K562 (cell line): ENCODE results near the gene XPNPEP1. TPM values are rescaled to one million over a fixed set of nuclear protein-coding genes. Genes with fewer than 3 reads are reported as not detected.

Experiments used
- ATAC-seq: fragments of 200-7000 bp; cut with Tn5 transposase; 3 replicates; pipeline ENCODE4 v1.9.1; 2020; ENCODE audit warnings: moderate library complexity
- Bru-seq: library from RNA; stranded (reverse); fragments of 400-500 nt; gene quantifications from one replicate; lab custom pipeline; 2021; lab: Mats Ljungman, UMichigan
- BruChase-seq, 2 experiments: library from RNA; stranded (reverse); fragments of 400-500 nt; gene quantifications; one replicate each; lab custom pipeline; 2021; lab: Mats Ljungman, UMichigan
- BruUV-seq: library from RNA; stranded (reverse); fragments of 400-500 nt; replicated peaks from 2 replicates; lab custom pipeline; 2021; lab: Mats Ljungman, UMichigan
- CTCF ChIA-PET: fragments of 300-600 bp; formaldehyde crosslinking; extraction: SDS; loops from one replicate; lab custom pipeline; 2021; ENCODE audit warnings: low intra/inter-chr PET ratio; lab: Yijun Ruan, JAX
- POLR2A ChIA-PET: fragments of 300-600, 350-650 bp; sonication (Branson Sonifier 250); formaldehyde crosslinking; extraction: SDS; loops from one replicate; lab custom pipeline; 2021; ENCODE audit warnings: antibody characterized with exemption, inconsistent platforms; lab: Yijun Ruan, JAX
- DNase-seq, 4 experiments: peaks; one replicate each; pipeline versions ENCODE4 v3.0.0 to v3.0.0-alpha.2; 2011 to 2018; ENCODE audit warnings: low spot score in 3 of 4, mixed read lengths in 3 of 4; ENCODE audit errors: extremely low read depth in 1 of 4
- FAIRE-seq: peaks from 2 replicates; lab custom pipeline; 2011; peaks lifted over from hg19 to GRCh38; lab: Jason Lieb, UNC
- H2AFZ ChIP-seq: 2 replicates; pipeline ENCODE4 v1.6.0; 2011; ENCODE audit warnings: low read depth, low read length, control low read depth, inconsistent platforms
- H3K27ac ChIP-seq: fragments of 200-600 bp; 3 replicates; pipeline ENCODE4 v1.8.0; 2011; ENCODE audit warnings: low read depth, mild to moderate bottlenecking, control low read depth, inconsistent platforms, low read length, moderate library complexity, mixed read lengths; ENCODE audit errors: extremely low read depth
- H3K27me3 ChIP-seq, 2 experiments: fragments of 300-600 bp in 1 of 2; 2 replicates in 1 of 2; 3 replicates in 1 of 2; pipeline versions ENCODE4 v1.6.0 to v1.8.0; 2011; ENCODE audit warnings: inconsistent platforms in 2 of 2, low read length in 2 of 2, mild to moderate bottlenecking in 1 of 2, mixed read lengths in 1 of 2, moderate library complexity in 1 of 2; ENCODE audit not compliant: control insufficient read depth in 2 of 2, insufficient read depth in 2 of 2
- H3K36me3 ChIP-seq: fragments of 300-600 bp; 3 replicates; pipeline ENCODE4 v1.8.0; 2011; ENCODE audit warnings: mild to moderate bottlenecking, low read length, inconsistent platforms; ENCODE audit not compliant: control insufficient read depth, insufficient read depth
- H3K4me1 ChIP-seq, 2 experiments: fragments of 200-600 bp in 1 of 2; replicated peaks in 1 of 2; 2 replicates in 1 of 2; 3 replicates in 1 of 2; pipeline versions ENCODE4 v1.5.1 to v1.8.0; 2011; ENCODE audit warnings: inconsistent platforms in 2 of 2, low read length in 2 of 2, mild to moderate bottlenecking in 1 of 2, mixed read lengths in 1 of 2, moderate library complexity in 1 of 2; ENCODE audit not compliant: control insufficient read depth in 2 of 2, insufficient read depth in 2 of 2
- H3K4me2 ChIP-seq: 2 replicates; pipeline ENCODE4 v1.6.1; 2011; ENCODE audit warnings: low read length, control low read depth, inconsistent platforms, mixed read lengths; ENCODE audit not compliant: insufficient read depth
- H3K4me3 ChIP-seq: fragments of 200-600 bp; sonication (generic), shearing (Covaris generic); 2 replicates; pipeline ENCODE4 v1.5.1; 2016; ENCODE audit warnings: control low read depth, inconsistent platforms
- H3K79me2 ChIP-seq: fragments of 200-600 bp; 3 replicates; pipeline ENCODE4 v1.8.0; 2011; ENCODE audit warnings: low read length, inconsistent platforms; ENCODE audit not compliant: control insufficient read depth, insufficient read depth
- H3K9ac ChIP-seq, 2 experiments: 2 replicates each; pipeline versions ENCODE4 v1.6.0 to v1.6.1; 2011; ENCODE audit warnings: low read depth in 2 of 2, low read length in 2 of 2, control low read depth in 1 of 2, inconsistent platforms in 1 of 2, mild to moderate bottlenecking in 1 of 2, mixed read lengths in 1 of 2; ENCODE audit not compliant: insufficient read depth in 1 of 2
- H3K9me1 ChIP-seq: one replicate; pipeline ENCODE4 v1.6.0; 2011; ENCODE audit warnings: inconsistent platforms, mild to moderate bottlenecking, low read length, moderate library complexity; ENCODE audit not compliant: control insufficient read depth, insufficient read depth
- H3K9me3 ChIP-seq: replicated peaks from 2 replicates; pipeline ENCODE4 v1.5.1; 2011; ENCODE audit warnings: low read depth, low read length, inconsistent platforms; ENCODE audit not compliant: control insufficient read depth, insufficient read depth
- H4K20me1 ChIP-seq: replicated peaks from 2 replicates; pipeline ENCODE4 v1.6.1; 2011; ENCODE audit warnings: low read length, inconsistent platforms, mixed read lengths; ENCODE audit not compliant: control insufficient read depth, insufficient read depth
- CREM ChIP-seq: IDR thresholded peaks from 2 replicates; pipeline ENCODE4 v1.6.1; 2014; ENCODE audit warnings: antibody characterized with exemption, low read depth
- KAT8 ChIP-seq: fragments of 450-650 bp; IDR thresholded peaks from 2 replicates; pipeline ENCODE4 v1.6.1; 2016; ENCODE audit warnings: low read depth, mild to moderate bottlenecking
- SAP30 ChIP-seq: fragments of 200-600 bp; sonication (generic); IDR thresholded peaks from 2 replicates; pipeline ENCODE4 v1.6.1; 2012; ENCODE audit warnings: borderline replicate concordance, low read depth, mild to moderate bottlenecking, moderate library complexity, low read length, control low read depth, inconsistent platforms; ENCODE audit not compliant: insufficient read depth, poor library complexity, severe bottlenecking
- SIN3B ChIP-seq: fragments of 450-650 bp; IDR thresholded peaks from 2 replicates; pipeline ENCODE4 v1.6.1; 2017; ENCODE audit warnings: low read depth, mild to moderate bottlenecking, moderate library complexity
- SOX6 ChIP-seq: fragments of 450-650 bp; IDR thresholded peaks from 2 replicates; pipeline ENCODE4 v1.6.1; 2014; ENCODE audit warnings: mild to moderate bottlenecking
- TSHZ1 ChIP-seq: fragments of 250-450 bp; sonication (Bioruptor Pico); IDR thresholded peaks from 2 replicates; pipeline ENCODE4 v1.4.0; 2020; ENCODE audit warnings: mild to moderate bottlenecking, moderate library complexity
- ZNF395 ChIP-seq: fragments of 200-800 bp; sonication (Bioruptor generic); IDR thresholded peaks from 2 replicates; pipeline ENCODE4 v1.6.1; 2017; ENCODE audit warnings: missing genetic modification characterization, missing compliant biosample characterization
- WGBS: fragments of 100-300 bp; shearing (Covaris generic); methylation state at CpG from one replicate; pipeline ENCODE4 v1.1.6; 2016; ENCODE audit warnings: low coverage, mixed read lengths; ENCODE audit not compliant: insufficient coverage; ENCODE audit errors: missing lambda C conversion rate; 5-methylcytosine and 5-hydroxymethylcytosine counted together
- in situ Hi-C: fragments of 300-500 bp; cut with MboI; formaldehyde crosslinking; loops from 4 replicates; pipeline ENCODE4 v1.15.0; 2018; ENCODE audit warnings: inconsistent platforms, mixed read lengths
- intact Hi-C: fragments of 100-400 bp; cut with micrococcal nuclease; formaldehyde crosslinking; loops from 2 replicates; pipeline ENCODE4 v1.14.2; 2022
- long read RNA-seq, 3 experiments: library from polyadenylated mRNA in 2 of 3; library from RNA in 1 of 3; unstranded in 2 of 3; stranded (forward) in 1 of 3; transcript quantifications; one replicate each; pipeline ENCODE4 v2.0.0, GENCODE V29; 2019 to 2022
- polyA minus RNA-seq, 3 experiments: library from RNA; depleted of rRNA, polyadenylated mRNA; stranded (reverse); fragments of >200 nt; gene quantifications; 2 replicates each; pipeline ENCODE4 v1.2.3, GENCODE V29; 2011
- polyA plus RNA-seq, 8 experiments: library from polyadenylated mRNA; depleted of rRNA in 4 of 8; stranded (reverse) in 5 of 8; unstranded in 3 of 8; fragments of >200 nt; fragmentation: Nextera tagmentation in 2 of 8; fragmentation: Illumina TruSeq in 1 of 8; extraction: Ambion mirVana in 2 of 8; extraction: Trizol in 1 of 8; gene quantifications; 2 replicates each; pipeline versions ENCODE4 v1.2.1 to v1.2.3, GENCODE V29; 2011 to 2014; ENCODE audit warnings: inconsistent platforms in 1 of 8, missing spikeins in 1 of 8
- total RNA-seq, 7 experiments: library from RNA; depleted of rRNA in 6 of 7; stranded (reverse); fragments of >200 nt in 6 of 7; fragmentation: Illumina TruSeq in 2 of 7; extraction: Trizol in 2 of 7; gene quantifications; 2 replicates each; pipeline versions ENCODE4 v1.2.1 to v1.2.3, GENCODE V29; 2011 to 2021; ENCODE audit warnings: low replicate concordance in 1 of 7

XPNPEP1 gene
- 76.3 and 157 TPM in 2 replicates for total RNA-seq (2011; cell fraction: chromatin; rRNA removed; ENCODE audit: low replicate concordance)
- 77.2 and 79.0 TPM in 2 replicates for total RNA-seq (2011; cell fraction: nucleolus; rRNA removed)
- total RNA-seq (2011; cell fraction: nucleoplasm; rRNA removed): 76.5 and 76.6 TPM in 2 replicates
- total RNA-seq (2014; rRNA removed): 40.1 and 50.2 TPM in 2 replicates
- total RNA-seq (2014; rRNA removed; fragmentation: Illumina TruSeq; extraction: Trizol): 37.7 and 39.8 TPM in 2 replicates
- total RNA-seq (2015; rRNA removed; fragmentation: Illumina TruSeq; extraction: Trizol): 35.6 and 39.1 TPM in 2 replicates
- total RNA-seq (2021): 32.8 and 43.0 TPM in 2 replicates
- polyA plus RNA-seq (2011; rRNA removed): 93.5 and 120 TPM in 2 replicates
- polyA plus RNA-seq (2011; cell fraction: cytosol; rRNA removed): 250 and 271 TPM in 2 replicates
- 148 and 194 TPM in 2 replicates for polyA plus RNA-seq (2011; cell fraction: nucleus; rRNA removed)
- polyA plus RNA-seq (2012): 29.6 and 49.8 TPM in 2 replicates
- polyA plus RNA-seq (2014; fragmentation: Illumina TruSeq; extraction: Trizol): 62.6 and 66.5 TPM in 2 replicates
- polyA plus RNA-seq (2014; fragmentation: Nextera tagmentation; extraction: Ambion mirVana): 10 to 100 TPM; 24.2 to 50.6 TPM
- polyA plus RNA-seq (2014; rRNA removed): 42.2 and 58.7 TPM in 2 replicates
- polyA minus RNA-seq (2011; rRNA and poly(A)+ RNA removed): 159 and 165 TPM in 2 replicates
- 75.6 and 82.5 TPM in 2 replicates for polyA minus RNA-seq (2011; cell fraction: cytosol; rRNA and poly(A)+ RNA removed)
- polyA minus RNA-seq (2011; cell fraction: nucleus; rRNA and poly(A)+ RNA removed): 67.7 and 116 TPM in 2 replicates
- Bru-seq, nascent RNA: percentile 73 among the genes with signal in this experiment
- percentile 74 among the genes with signal in this experiment for BruChase-seq, experiment 1, labeled RNA remaining after a 2-hour chase
- percentile 76 among the genes with signal in this experiment for BruChase-seq, experiment 2, labeled RNA remaining after a 6-hour chase
- long read RNA-seq, experiment 1, transcript XPNPEP1-218 (21 exons, 2,539 nt): major isoform, 40 of 89 reads
- long read RNA-seq, experiment 1, partial matches to known transcripts: 23 of 89 reads
- long read RNA-seq, experiment 1, other reads (novel, unspliced or antisense): 25 of 89 reads
- long read RNA-seq, experiment 2, transcript XPNPEP1-218 (21 exons, 2,539 nt): major isoform, 10 of 35 reads
- long read RNA-seq, experiment 2, partial matches to known transcripts: 7 of 35 reads
- long read RNA-seq, experiment 2, other reads (novel, unspliced or antisense): 16 of 35 reads
- long read RNA-seq, experiment 3, transcript XPNPEP1-218 (21 exons, 2,539 nt): major isoform, 29 of 48 reads
- long read RNA-seq, experiment 3, partial matches to known transcripts: 5 of 48 reads
- long read RNA-seq, experiment 3, other reads (novel, unspliced or antisense): 14 of 48 reads

GRCh38 chr10:109922976-109923921 lies at the start of gene XPNPEP1:
Gene XPNPEP1 (minus strand): TSS chr10:109923511. CDS start chr10:109923433, 78 bp downstream.
- peak; percentile 67 for FAIRE-seq
- TF ChIP-seq CREM (peak; percentile 91), KAT8 (no peak), SOX6 (no peak), ZNF395 (CRISPR knock-in tag) (0 out of 2 replicates have a peak, but pooled peaks have one; percentile 42), SAP30 (peak; percentile 76), TSHZ1 (CRISPR knock-in tag) (no peak), SIN3B (peak; percentile 69)

More at GRCh38 chr10:109922976-109923921, at the start of gene XPNPEP1:
- BruUV-seq: no TSS peak
- Histone ChIP-seq H3K36me3 (no peaks in the 10 kb centered on the region), H3K9me1 (no peaks in the 10 kb centered on the region), H4K20me1 (no peaks in the 10 kb centered on the region), H3K9me3 (no peaks in the 10 kb centered on the region), H2AFZ (peak within 1 kb of the TSS; percentile 88), H3K27me3 (no peaks in the 10 kb centered on the region), H3K4me2 (peak within 1 kb of the TSS; percentile 83), H3K9ac (peak within 1 kb of the TSS; percentile 78 to 94), H3K4me3 (peak within 1 kb of the TSS; percentile 81), H3K79me2 (peaks cover 23% of the 10 kb centered on the region), H3K27ac (peak within 1 kb of the TSS; percentile 81), H3K4me1 (peaks cover 19 to 23% of the 10 kb centered on the region in 2 experiments; a peak in 4 of 5 replicates)
- 4% methylated on average over 49 of the region's 105 CpGs for WGBS
- intact Hi-C loops (no loop called here), in situ Hi-C loops (no loop called here)
- peak; percentile 83 to 92 (median 90) for DNase-seq
- ChIA-PET CTCF (no interaction called here), POLR2A (interaction anchor here (0.6 to 1.0 kb wide), 3 partner anchors 9 to 20 kb away, joined by 3 to 4 read pairs (median 3); no protein-coding TSS in a partner anchor)
- ATAC-seq: peak; percentile 96
